GM06990 (cell line): ENCODE results near the gene POLA1.

Experiments used
- DNase-seq: peaks from one replicate; pipeline ENCODE4 v3.0.0-alpha.2; 2011; ENCODE audit not compliant: insufficient read length; ENCODE audit errors: extremely low read depth
- H3K27me3 ChIP-seq: replicated peaks from 2 replicates; pipeline ENCODE4 v1.6.0; 2011; ENCODE audit warnings: low read length; ENCODE audit not compliant: control insufficient read depth, insufficient read depth
- H3K36me3 ChIP-seq: 2 replicates; pipeline ENCODE4 v1.5.1; 2011; ENCODE audit warnings: low read length; ENCODE audit not compliant: control insufficient read depth, insufficient read depth
- H3K4me3 ChIP-seq: replicated peaks from 2 replicates; pipeline ENCODE4 v1.5.1; 2011; ENCODE audit warnings: low read depth, mild to moderate bottlenecking, control low read depth, low read length
- TF ChIP-seq, protein P1 (sequence below): IDR thresholded peaks from 2 replicates; pipeline ENCODE4 v1.5.1; 2011; ENCODE audit warnings: low read length, control low read depth, mild to moderate bottlenecking, inconsistent platforms; ENCODE audit not compliant: insufficient read depth, poor library complexity, severe bottlenecking

POLA1 gene

GRCh38 chrX:24961809-24962208, 268.1 kb downstream of the POLA1 start:
- H3K27me3 ChIP-seq, result no peaks in the 10 kb centered on the region
- TF ChIP-seq, protein P1, sequence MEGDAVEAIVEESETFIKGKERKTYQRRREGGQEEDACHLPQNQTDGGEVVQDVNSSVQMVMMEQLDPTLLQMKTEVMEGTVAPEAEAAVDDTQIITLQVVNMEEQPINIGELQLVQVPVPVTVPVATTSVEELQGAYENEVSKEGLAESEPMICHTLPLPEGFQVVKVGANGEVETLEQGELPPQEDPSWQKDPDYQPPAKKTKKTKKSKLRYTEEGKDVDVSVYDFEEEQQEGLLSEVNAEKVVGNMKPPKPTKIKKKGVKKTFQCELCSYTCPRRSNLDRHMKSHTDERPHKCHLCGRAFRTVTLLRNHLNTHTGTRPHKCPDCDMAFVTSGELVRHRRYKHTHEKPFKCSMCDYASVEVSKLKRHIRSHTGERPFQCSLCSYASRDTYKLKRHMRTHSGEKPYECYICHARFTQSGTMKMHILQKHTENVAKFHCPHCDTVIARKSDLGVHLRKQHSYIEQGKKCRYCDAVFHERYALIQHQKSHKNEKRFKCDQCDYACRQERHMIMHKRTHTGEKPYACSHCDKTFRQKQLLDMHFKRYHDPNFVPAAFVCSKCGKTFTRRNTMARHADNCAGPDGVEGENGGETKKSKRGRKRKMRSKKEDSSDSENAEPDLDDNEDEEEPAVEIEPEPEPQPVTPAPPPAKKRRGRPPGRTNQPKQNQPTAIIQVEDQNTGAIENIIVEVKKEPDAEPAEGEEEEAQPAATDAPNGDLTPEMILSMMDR, result no peak

GRCh38 chrX:24963823-24964222, 270.1 kb downstream of the POLA1 start:
- H3K4me3 ChIP-seq, result no peak overlapping the region
- no peak for DNase-seq
- TF ChIP-seq, protein P1, result no peak
- H3K36me3 ChIP-seq, result no peaks in the 10 kb centered on the region
- H3K27me3 ChIP-seq, result no peaks in the 10 kb centered on the region

More at GRCh38 chrX:24961809-24962208, 268.1 kb downstream of the POLA1 start:
- no peaks in the 10 kb centered on the region for H3K36me3 ChIP-seq
- no peak overlapping the region for H3K4me3 ChIP-seq
- DNase-seq, result no peak

GRCh38 chrX:24965372-24965771, 271.7 kb downstream of the POLA1 start:
- no peak overlapping the region for H3K4me3 ChIP-seq
- no peaks in the 10 kb centered on the region for H3K27me3 ChIP-seq
- no peak for DNase-seq
- TF ChIP-seq, protein P1, result no peak
- H3K36me3 ChIP-seq, result no peaks in the 10 kb centered on the region

DNA sequence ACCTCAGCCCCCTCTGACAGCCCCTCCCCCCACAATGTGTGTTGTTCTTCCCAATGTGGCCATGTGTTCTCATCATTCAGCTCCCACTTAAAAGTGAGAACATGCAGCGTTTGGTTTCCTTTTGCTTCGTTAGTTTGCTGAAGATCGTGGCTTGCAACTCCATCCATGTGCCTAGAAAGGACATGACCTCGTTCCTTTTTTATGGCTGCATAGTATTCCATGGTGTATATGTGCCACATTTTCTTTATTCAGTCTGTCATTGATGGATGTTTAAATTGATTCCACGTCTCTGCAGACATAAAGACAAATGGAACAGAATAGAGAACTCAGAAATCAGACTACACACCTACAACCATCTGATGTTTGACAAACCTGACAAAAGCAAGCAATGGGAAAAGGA, 276.1 kb downstream of the POLA1 start:
- TF ChIP-seq, protein P1, result no peak
- Histone ChIP-seq H3K27me3 (no peaks in the 10 kb centered on the region), H3K36me3 (no peaks in the 10 kb centered on the region), H3K4me3 (no peak overlapping the region)
- no peak for DNase-seq

GRCh38 chrX:24979081-24979480, 285.4 kb downstream of the POLA1 start:
- Histone ChIP-seq H3K36me3 (no peaks in the 10 kb centered on the region), H3K27me3 (no peaks in the 10 kb centered on the region), H3K4me3 (no peak overlapping the region)
- TF ChIP-seq, protein P1, result no peak
- DNase-seq, result no peak

DNA sequence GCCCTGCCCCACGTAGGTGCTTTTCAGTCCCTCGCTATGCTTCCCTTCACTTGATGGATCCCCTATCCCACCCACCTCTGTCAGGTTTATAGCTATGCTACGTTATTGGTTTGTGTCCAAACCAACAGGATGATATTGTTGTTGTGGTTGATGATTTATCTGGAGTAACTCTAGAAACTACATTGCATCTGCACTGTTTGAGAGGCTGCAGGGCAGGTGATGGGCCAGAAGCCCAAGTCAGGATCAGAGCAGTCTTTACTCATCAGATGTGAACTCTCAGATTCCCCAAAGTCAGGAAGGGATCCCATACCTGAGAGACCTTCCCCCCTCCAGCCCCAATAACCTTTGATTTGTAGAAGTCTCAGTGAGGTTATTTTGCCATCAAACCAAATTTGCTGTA, 287.3 kb downstream of the POLA1 start:
- H3K4me3 ChIP-seq, result no peak overlapping the region
- no peak for DNase-seq
- TF ChIP-seq, protein P1, result no peak
- no peaks in the 10 kb centered on the region for H3K27me3 ChIP-seq
- H3K36me3 ChIP-seq, result no peaks in the 10 kb centered on the region
